ENCODE measurements around the gene BRIP1. TPM values are rescaled to one million over a fixed set of nuclear protein-coding genes. Genes with fewer than 3 reads are reported as not detected.

BRIP1 gene
- total RNA-seq, 1 donor from 2014 or later = 66.4 TPM

GRCh38 chr17:61818225-61818624 lies 45.1 kb downstream of the BRIP1 start:
- Histone ChIP-seq H3K27ac (no peak overlapping the region), H2AFZ (replicated peaks) (no peak overlapping the region), H3K4me2 (no peak overlapping the region), H4K20me1 (ENCODE audit: low read depth) (no peaks in the 10 kb centered on the region), H3K4me1 (no peaks in the 10 kb centered on the region), H3K4me3 (no peak overlapping the region), H3K79me2 (ENCODE audit: low read depth) (no peaks in the 10 kb centered on the region), H3K9me3 (ENCODE audit: low read depth) (no peaks in the 10 kb centered on the region), H3K27me3 (no peaks in the 10 kb centered on the region), H3K36me3 (peaks cover 8% of the 10 kb centered on the region), H3F3A (ENCODE audit: low read depth) (no peaks in the 10 kb centered on the region), H3K9ac (no peak overlapping the region)
- H3K36me3 Mint-ChIP-seq = peaks cover 31% of the 10 kb centered on the region
- H3K27ac Mint-ChIP-seq = no peak overlapping the region
- no peak for TF ChIP-seq EZH2phosphoT487 (IDR thresholded peaks at IDR 0.05)
- TF ChIP-seq CTCF (IDR thresholded peaks at IDR 0.05) = no peak
- TF ChIP-seq EZH2 (IDR thresholded peaks at IDR 0.05) = no peak
- no peak for DNase-seq (ENCODE audit: low spot score)
- no peaks in the 10 kb centered on the region for H3K4me1 Mint-ChIP-seq
- H3K4me3 Mint-ChIP-seq = no peak overlapping the region
- H3K9me3 Mint-ChIP-seq = no peaks in the 10 kb centered on the region
- no peaks in the 10 kb centered on the region for H3K27me3 Mint-ChIP-seq (ENCODE audit: insufficient read depth, low read depth)

- no peak overlapping the region for H3K4me3 Mint-ChIP-seq
- peaks cover 8% of the 10 kb centered on the region for H3K36me3 ChIP-seq
- no peaks in the 10 kb centered on the region for H3K4me1 Mint-ChIP-seq
- no peaks in the 10 kb centered on the region for H3F3A ChIP-seq (ENCODE audit: low read depth)
- no peak overlapping the region for H3K4me2 ChIP-seq
- no peak overlapping the region for H3K9ac ChIP-seq
- H3K36me3 Mint-ChIP-seq = peaks cover 27% of the 10 kb centered on the region
- no peak overlapping the region for H3K4me3 ChIP-seq
- no peaks in the 10 kb centered on the region for H3K9me3 ChIP-seq (ENCODE audit: low read depth)
- H3K27ac ChIP-seq = no peak overlapping the region
- no peaks in the 10 kb centered on the region for H3K4me1 ChIP-seq
- H2AFZ ChIP-seq (replicated peaks) = no peak overlapping the region
- H3K9me3 Mint-ChIP-seq = no peaks in the 10 kb centered on the region
- DNase-seq (ENCODE audit: low spot score) = no peak
- H3K27me3 ChIP-seq = no peaks in the 10 kb centered on the region
- H4K20me1 ChIP-seq (ENCODE audit: low read depth) = no peaks in the 10 kb centered on the region
- no peak for TF ChIP-seq CTCF (IDR thresholded peaks at IDR 0.05)
- no peak for TF ChIP-seq EZH2 (IDR thresholded peaks at IDR 0.05)
- TF ChIP-seq EZH2phosphoT487 (IDR thresholded peaks at IDR 0.05) = no peak
- no peaks in the 10 kb centered on the region for H3K79me2 ChIP-seq (ENCODE audit: low read depth)
- no peak overlapping the region for H3K27ac Mint-ChIP-seq
- H3K27me3 Mint-ChIP-seq (ENCODE audit: insufficient read depth, low read depth) = no peaks in the 10 kb centered on the region
Measured at GRCh38 chr17:61817452-61817851, 45.9 kb downstream of the BRIP1 start.

- no peak for TF ChIP-seq EZH2phosphoT487 (IDR thresholded peaks at IDR 0.05)
- no peak for TF ChIP-seq CTCF (IDR thresholded peaks at IDR 0.05)
- no peak for TF ChIP-seq EZH2 (IDR thresholded peaks at IDR 0.05)
- H3K4me1 Mint-ChIP-seq = no peaks in the 10 kb centered on the region
- no peaks in the 10 kb centered on the region for H3F3A ChIP-seq (ENCODE audit: low read depth)
- H3K4me3 ChIP-seq = no peak overlapping the region
- H3K9ac ChIP-seq = no peak overlapping the region
- H3K27ac Mint-ChIP-seq = no peak overlapping the region
- no peaks in the 10 kb centered on the region for H4K20me1 ChIP-seq (ENCODE audit: low read depth)
- no peaks in the 10 kb centered on the region for H3K27me3 ChIP-seq
- H3K79me2 ChIP-seq (ENCODE audit: low read depth) = no peaks in the 10 kb centered on the region
- H3K9me3 ChIP-seq (ENCODE audit: low read depth) = no peaks in the 10 kb centered on the region
- no peaks in the 10 kb centered on the region for H3K9me3 Mint-ChIP-seq
- H2AFZ ChIP-seq (replicated peaks) = no peak overlapping the region
- no peak overlapping the region for H3K4me3 Mint-ChIP-seq
- no peak overlapping the region for H3K27ac ChIP-seq
- H3K36me3 Mint-ChIP-seq = peaks cover 19% of the 10 kb centered on the region
- no peak overlapping the region for H3K4me2 ChIP-seq
- H3K27me3 Mint-ChIP-seq (ENCODE audit: insufficient read depth, low read depth) = no peaks in the 10 kb centered on the region
- no peak for DNase-seq (ENCODE audit: low spot score)
- H3K36me3 ChIP-seq = peaks cover 3% of the 10 kb centered on the region
- H3K4me1 ChIP-seq = no peaks in the 10 kb centered on the region
Measured at GRCh38 chr17:61816538-61816937, 46.8 kb downstream of the BRIP1 start.
